HepG2 (cell line): ENCODE measurements around the gene GLYR1. TPM values are rescaled to one million over a fixed set of nuclear protein-coding genes. Genes with fewer than 3 reads are reported as not detected.

Experiments
- AGO1 ChIP-seq: fragments of 200-400 bp; formaldehyde crosslinking; IDR thresholded peaks from 2 replicates; pipeline ENCODE4 v1.6.1; 2017; ENCODE audit warnings: mild to moderate bottlenecking, low read depth, low read length, moderate library complexity; ENCODE audit not compliant: poor library complexity, severe bottlenecking
- ATF7-NPFF ChIP-seq: sonication (generic); formaldehyde crosslinking; IDR thresholded peaks from 2 replicates; pipeline ENCODE4 v1.8.1; 2023; ENCODE audit warnings: mild to moderate bottlenecking, low read depth, missing genetic modification reagents, moderate library complexity
- CAMTA2 ChIP-seq: sonication (generic); formaldehyde crosslinking; IDR thresholded peaks from 2 replicates; pipeline ENCODE4 v1.4.0; 2020; ENCODE audit warnings: mild to moderate bottlenecking, missing genetic modification reagents, borderline replicate concordance
- CREB1 ChIP-seq, 2 experiments: fragments of 450-650 bp in 1 of 2; IDR thresholded peaks; 2 replicates each; pipeline ENCODE4 v1.6.1; 2016 to 2017; ENCODE audit warnings: control low read depth in 1 of 2, mild to moderate bottlenecking in 1 of 2, missing compliant biosample characterization in 1 of 2, missing genetic modification characterization in 1 of 2
- EZH2 ChIP-seq: conservative IDR thresholded peaks from 2 replicates; pipeline ENCODE4 v1.6.1; 2012; ENCODE audit warnings: mild to moderate bottlenecking, low read depth, low read length, moderate library complexity
- GPN1 ChIP-seq: sonication (generic); formaldehyde crosslinking; IDR thresholded peaks from 2 replicates; pipeline ENCODE4 v1.5.1; 2020; ENCODE audit warnings: missing genetic modification reagents, borderline replicate concordance
- HCFC1 ChIP-seq: fragments of 150-350 bp; IDR thresholded peaks from 2 replicates; pipeline ENCODE4 v1.6.1; 2014; ENCODE audit warnings: low read depth, low read length
- IRF2 ChIP-seq: IDR thresholded peaks from 2 replicates; pipeline ENCODE4 v1.6.1; 2018; ENCODE audit warnings: missing genetic modification reagents, missing compliant biosample characterization
- JDP2 ChIP-seq: sonication (generic); formaldehyde crosslinking; IDR thresholded peaks from 2 replicates; pipeline ENCODE4 v1.8.1; 2022; ENCODE audit warnings: missing genetic modification reagents, borderline replicate concordance
- MXI1 ChIP-seq: IDR thresholded peaks from 3 replicates; pipeline ENCODE4 v1.6.1; 2012; ENCODE audit warnings: low read depth, low read length, inconsistent platforms, borderline replicate concordance
- NCOA1 ChIP-seq: sonication (generic); formaldehyde crosslinking; IDR thresholded peaks from 2 replicates; pipeline ENCODE4 v1.9.0; 2021; ENCODE audit warnings: missing genetic modification reagents
- NFKB2 ChIP-seq: sonication (generic); formaldehyde crosslinking; IDR thresholded peaks from 2 replicates; pipeline ENCODE4 v1.4.0; 2020; ENCODE audit warnings: missing genetic modification reagents, borderline replicate concordance
- NR2C2 ChIP-seq: sonication (generic); formaldehyde crosslinking; IDR thresholded peaks from 2 replicates; pipeline ENCODE4 v1.4.0; 2020; ENCODE audit warnings: missing genetic modification reagents, mild to moderate bottlenecking, moderate library complexity, borderline replicate concordance
- NR3C1 ChIP-seq: sonication (generic); formaldehyde crosslinking; IDR thresholded peaks from 2 replicates; pipeline ENCODE4 v1.4.0; 2020; ENCODE audit warnings: missing genetic modification reagents
- POLR2AphosphoS2 ChIP-seq: IDR thresholded peaks from 2 replicates; pipeline ENCODE4 v1.6.1; 2011; ENCODE audit warnings: low read depth, low read length, improper control_type of control experiment
- SMARCC2 ChIP-seq: fragments of 450-650 bp; IDR thresholded peaks from 2 replicates; pipeline ENCODE4 v1.6.1; 2017; ENCODE audit warnings: antibody characterized with exemption, mild to moderate bottlenecking
- SMYD3 ChIP-seq: sonication (generic); formaldehyde crosslinking; IDR thresholded peaks from 2 replicates; pipeline ENCODE4 v1.8.1; 2023; ENCODE audit warnings: mild to moderate bottlenecking, missing genetic modification reagents
- SP2 ChIP-seq: sonication (generic); formaldehyde crosslinking; IDR thresholded peaks from 2 replicates; pipeline ENCODE4 v1.5.1; 2020; ENCODE audit warnings: mild to moderate bottlenecking, missing genetic modification reagents
- TFE3 ChIP-seq: IDR thresholded peaks from 2 replicates; pipeline ENCODE4 v1.6.1; 2016
- TMF1 ChIP-seq: sonication (generic); formaldehyde crosslinking; IDR thresholded peaks from 2 replicates; pipeline ENCODE4 v1.8.1; 2022; ENCODE audit warnings: low read depth, missing genetic modification reagents
- ZNF362 ChIP-seq: sonication (generic); formaldehyde crosslinking; IDR thresholded peaks from 2 replicates; pipeline ENCODE4 v1.4.0; 2020; ENCODE audit warnings: missing genetic modification reagents, mild to moderate bottlenecking, borderline replicate concordance
- ZNF496 ChIP-seq: sonication (generic); formaldehyde crosslinking; IDR thresholded peaks from 2 replicates; pipeline ENCODE4 v1.8.1; 2023; ENCODE audit warnings: mild to moderate bottlenecking, moderate library complexity, missing genetic modification reagents; ENCODE audit not compliant: insufficient replicate concordance
- ZNF572 ChIP-seq: sonication (generic); formaldehyde crosslinking; IDR thresholded peaks from 2 replicates; pipeline ENCODE4 v1.5.1; 2020; ENCODE audit warnings: mild to moderate bottlenecking, missing genetic modification reagents
- ZNF598 ChIP-seq: sonication (generic); formaldehyde crosslinking; IDR thresholded peaks from 2 replicates; pipeline ENCODE4 v1.5.1; 2020; ENCODE audit warnings: mild to moderate bottlenecking, missing genetic modification reagents, borderline replicate concordance
- ZNF607 ChIP-seq: sonication (generic); formaldehyde crosslinking; IDR thresholded peaks from 2 replicates; pipeline ENCODE4 v1.5.1; 2020; ENCODE audit warnings: missing genetic modification reagents, mild to moderate bottlenecking, borderline replicate concordance
- ZNF720 ChIP-seq: sonication (generic); formaldehyde crosslinking; IDR thresholded peaks from 2 replicates; pipeline ENCODE4 v1.4.0; 2020; ENCODE audit warnings: missing genetic modification reagents
- polyA plus RNA-seq, 8 experiments: library from polyadenylated mRNA; depleted of rRNA in 3 of 8; stranded (reverse) in 7 of 8; unstranded in 1 of 8; fragments of >200 nt; fragmentation: Illumina TruSeq in 4 of 8; extraction: Trizol in 4 of 8; gene quantifications; 2 replicates each; pipeline versions ENCODE4 v1.2.1 to v1.2.3, GENCODE V29; 2011 to 2016; ENCODE audit warnings: low read depth in 4 of 8, missing spikeins in 1 of 8, mixed read lengths in 1 of 8; ENCODE audit not compliant: insufficient read depth in 1 of 8
- total RNA-seq, 5 experiments: library from RNA; depleted of rRNA; stranded (reverse); fragments of >200 nt; fragmentation: Illumina TruSeq; extraction: Trizol; gene quantifications; 2 replicates each; pipeline ENCODE4 v1.2.3, GENCODE V29; 2016; ENCODE audit warnings: low read depth in 1 of 5
- TF ChIP-seq, protein P1 (sequence below): sonication (generic); formaldehyde crosslinking; IDR thresholded peaks from 2 replicates; pipeline ENCODE4 v1.5.1; 2020; ENCODE audit warnings: mild to moderate bottlenecking, moderate library complexity, missing genetic modification reagents

GLYR1 gene
- total and polyA plus RNA-seq, 2 of the 13 experiments (the other 11 are each of a cell fraction or from before 2014, with no cell fraction given), result 28.3 to 48.7 TPM

DNA sequence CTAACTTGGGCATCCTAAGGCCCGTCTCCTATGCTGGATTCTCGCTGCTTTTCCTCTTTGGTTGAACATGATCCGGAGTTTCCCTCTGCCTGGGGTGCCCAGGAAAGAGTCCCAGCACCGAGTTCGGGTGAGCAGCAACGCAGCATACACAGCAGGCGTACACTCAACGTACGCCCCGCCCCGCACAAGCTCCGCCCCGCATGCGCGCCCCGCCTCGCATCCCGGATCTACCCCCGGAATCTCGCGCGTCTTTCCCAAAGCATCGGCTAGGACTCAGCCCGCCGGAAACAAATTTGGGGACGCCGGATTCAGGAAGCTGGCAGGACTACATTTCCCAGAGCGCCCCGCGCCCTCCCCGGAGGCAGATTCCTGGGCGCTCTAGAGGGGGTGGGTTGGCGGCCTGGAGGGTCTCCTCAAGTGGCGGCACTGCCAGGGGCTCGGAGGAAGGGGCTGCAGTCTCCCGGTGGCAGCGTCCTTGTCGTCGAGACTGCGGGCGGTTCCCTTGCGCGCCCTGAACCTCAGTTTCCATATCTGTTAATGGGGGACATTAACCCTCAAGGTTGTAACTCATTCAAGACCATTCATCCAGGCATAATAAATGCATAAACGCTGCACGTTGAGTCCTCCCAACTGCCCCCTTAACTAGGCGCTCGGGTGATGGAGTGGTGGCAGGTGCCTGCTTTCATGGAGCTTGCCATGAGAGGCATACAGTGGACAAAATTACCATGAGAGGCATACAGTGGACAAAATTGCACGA lies 78.4 kb downstream of the GLYR1 start (continued):
- TF ChIP-seq TFE3 (CRISPR knock-in tag) (peak; percentile 66), EZH2 (no peak), AGO1 (no peak), ZNF362 (CRISPR knock-in tag) (peak; percentile 26; the same call in 1 of the 2 replicates), NR2C2 (CRISPR knock-in tag) (peak; percentile 93), NR3C1 (CRISPR knock-in tag) (no peak), HCFC1 (peak; percentile 87), ZNF607 (CRISPR knock-in tag) (0 out of 2 replicates have a peak, but pooled peaks have one; percentile 7), ZNF598 (CRISPR knock-in tag) (no peak), NFKB2 (CRISPR knock-in tag) (peak; percentile 53; the same call in 1 of the 2 replicates), SMYD3 (CRISPR knock-in tag) (no peak), ZNF720 (no peak), ATF7-NPFF (no peak), SP2 (0 out of 2 replicates have a peak, but pooled peaks have one; percentile 4), ZNF496 (no peak), GPN1 (no peak), TMF1 (CRISPR knock-in tag) (no peak), NCOA1 (CRISPR knock-in tag) (no peak; the same call in 1 of the 2 replicates), CREB1 (IDR thresholded peaks at IDR 0.05) (no peak), CREB1 (CRISPR knock-in tag; IDR thresholded peaks at IDR 0.05) (peak; percentile 59), SMARCC2 (no peak), ZNF572 (CRISPR knock-in tag) (no peak; the same call in 1 of the 2 replicates), CAMTA2 (peak; percentile 90; the same call in 1 of the 2 replicates), POLR2AphosphoS2 (no peak), MXI1 (peak; percentile 87; the same call in 1 of the 3 replicates), JDP2 (CRISPR knock-in tag) (no peak), IRF2 (CRISPR knock-in tag) (peak; percentile 80)
- TF ChIP-seq, protein P1, sequence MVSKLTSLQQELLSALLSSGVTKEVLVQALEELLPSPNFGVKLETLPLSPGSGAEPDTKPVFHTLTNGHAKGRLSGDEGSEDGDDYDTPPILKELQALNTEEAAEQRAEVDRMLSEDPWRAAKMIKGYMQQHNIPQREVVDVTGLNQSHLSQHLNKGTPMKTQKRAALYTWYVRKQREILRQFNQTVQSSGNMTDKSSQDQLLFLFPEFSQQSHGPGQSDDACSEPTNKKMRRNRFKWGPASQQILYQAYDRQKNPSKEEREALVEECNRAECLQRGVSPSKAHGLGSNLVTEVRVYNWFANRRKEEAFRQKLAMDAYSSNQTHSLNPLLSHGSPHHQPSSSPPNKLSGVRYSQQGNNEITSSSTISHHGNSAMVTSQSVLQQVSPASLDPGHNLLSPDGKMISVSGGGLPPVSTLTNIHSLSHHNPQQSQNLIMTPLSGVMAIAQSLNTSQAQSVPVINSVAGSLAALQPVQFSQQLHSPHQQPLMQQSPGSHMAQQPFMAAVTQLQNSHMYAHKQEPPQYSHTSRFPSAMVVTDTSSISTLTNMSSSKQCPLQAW (CRISPR knock-in tag), result peak; percentile 51
